Osteocyte (in vitro differentiated cells): ENCODE results near the gene DOCK2. TPM values are rescaled to one million over a fixed set of nuclear protein-coding genes. Genes with fewer than 3 reads are reported as not detected.

Experiments
- DNase-seq: peaks from one replicate; pipeline ENCODE4 v3.0.0; 2021; ENCODE audit warnings: mixed read lengths; ENCODE audit not compliant: unreplicated experiment; ENCODE audit errors: extremely low spot score
- H3K27ac Mint-ChIP-seq: one replicate; pipeline ENCODE4 v1.8.0; 2021; ENCODE audit warnings: mild to moderate bottlenecking, mixed read lengths; ENCODE audit not compliant: unreplicated experiment
- H3K27me3 Mint-ChIP-seq: one replicate; pipeline ENCODE4 v1.8.0; 2021; ENCODE audit warnings: mixed read lengths; ENCODE audit not compliant: unreplicated experiment
- H3K36me3 Mint-ChIP-seq: one replicate; pipeline ENCODE4 v1.8.0; 2021; ENCODE audit warnings: mixed read lengths; ENCODE audit not compliant: unreplicated experiment
- H3K4me1 Mint-ChIP-seq: one replicate; pipeline ENCODE4 v1.8.0; 2021; ENCODE audit warnings: mixed read lengths; ENCODE audit not compliant: unreplicated experiment
- H3K4me3 Mint-ChIP-seq: one replicate; pipeline ENCODE4 v1.8.0; 2021; ENCODE audit warnings: mild to moderate bottlenecking, moderate library complexity, mixed read lengths; ENCODE audit not compliant: unreplicated experiment
- H3K9me3 Mint-ChIP-seq: one replicate; pipeline ENCODE4 v1.8.0; 2021; ENCODE audit warnings: mixed read lengths; ENCODE audit not compliant: unreplicated experiment
- total RNA-seq: library from RNA; stranded (reverse); gene quantifications from 2 replicates; pipeline ENCODE4 v1.2.1, GENCODE V29; 2021
- TF ChIP-seq, protein P1 (sequence below): fragments of 200-600 bp; sonication (generic); IDR thresholded peaks from 2 replicates; pipeline ENCODE4 v1.5.0; 2021; ENCODE audit warnings: antibody characterized with exemption, mild to moderate bottlenecking, moderate library complexity

DOCK2 gene
- total RNA-seq, 1 donor from 2014 or later: 11.6 TPM

DNA sequence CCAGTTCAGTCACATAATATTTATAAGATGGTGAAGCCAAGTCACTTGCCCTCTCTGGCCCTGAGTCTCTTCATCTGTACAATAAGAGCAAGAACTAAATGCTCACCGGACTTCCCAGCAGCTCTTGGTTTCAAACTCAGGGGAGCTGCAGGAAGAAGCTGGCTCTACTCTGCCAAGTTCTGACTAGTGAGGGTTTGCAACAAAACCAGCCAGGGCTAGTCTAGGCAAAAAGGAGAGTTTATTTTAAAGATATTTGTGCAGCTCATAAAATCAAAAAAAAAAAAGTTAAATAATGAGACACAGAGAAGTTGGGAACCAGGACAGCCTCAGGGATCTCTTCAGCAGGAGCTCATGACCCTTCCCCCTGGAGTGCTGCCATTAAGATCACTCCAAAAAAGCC is 107.3 kb downstream of the DOCK2 start:
- no peak for DNase-seq
- TF ChIP-seq, protein P1, sequence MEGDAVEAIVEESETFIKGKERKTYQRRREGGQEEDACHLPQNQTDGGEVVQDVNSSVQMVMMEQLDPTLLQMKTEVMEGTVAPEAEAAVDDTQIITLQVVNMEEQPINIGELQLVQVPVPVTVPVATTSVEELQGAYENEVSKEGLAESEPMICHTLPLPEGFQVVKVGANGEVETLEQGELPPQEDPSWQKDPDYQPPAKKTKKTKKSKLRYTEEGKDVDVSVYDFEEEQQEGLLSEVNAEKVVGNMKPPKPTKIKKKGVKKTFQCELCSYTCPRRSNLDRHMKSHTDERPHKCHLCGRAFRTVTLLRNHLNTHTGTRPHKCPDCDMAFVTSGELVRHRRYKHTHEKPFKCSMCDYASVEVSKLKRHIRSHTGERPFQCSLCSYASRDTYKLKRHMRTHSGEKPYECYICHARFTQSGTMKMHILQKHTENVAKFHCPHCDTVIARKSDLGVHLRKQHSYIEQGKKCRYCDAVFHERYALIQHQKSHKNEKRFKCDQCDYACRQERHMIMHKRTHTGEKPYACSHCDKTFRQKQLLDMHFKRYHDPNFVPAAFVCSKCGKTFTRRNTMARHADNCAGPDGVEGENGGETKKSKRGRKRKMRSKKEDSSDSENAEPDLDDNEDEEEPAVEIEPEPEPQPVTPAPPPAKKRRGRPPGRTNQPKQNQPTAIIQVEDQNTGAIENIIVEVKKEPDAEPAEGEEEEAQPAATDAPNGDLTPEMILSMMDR: no peak
- peak overlapping the region; percentile 81 for H3K27ac Mint-ChIP-seq
- H3K4me1 Mint-ChIP-seq: peaks cover 48% of the 10 kb centered on the region
- H3K36me3 Mint-ChIP-seq: no peaks in the 10 kb centered on the region
- H3K4me3 Mint-ChIP-seq: no peak overlapping the region
- no peaks in the 10 kb centered on the region for H3K27me3 Mint-ChIP-seq
- H3K9me3 Mint-ChIP-seq: no peaks in the 10 kb centered on the region

DNA sequence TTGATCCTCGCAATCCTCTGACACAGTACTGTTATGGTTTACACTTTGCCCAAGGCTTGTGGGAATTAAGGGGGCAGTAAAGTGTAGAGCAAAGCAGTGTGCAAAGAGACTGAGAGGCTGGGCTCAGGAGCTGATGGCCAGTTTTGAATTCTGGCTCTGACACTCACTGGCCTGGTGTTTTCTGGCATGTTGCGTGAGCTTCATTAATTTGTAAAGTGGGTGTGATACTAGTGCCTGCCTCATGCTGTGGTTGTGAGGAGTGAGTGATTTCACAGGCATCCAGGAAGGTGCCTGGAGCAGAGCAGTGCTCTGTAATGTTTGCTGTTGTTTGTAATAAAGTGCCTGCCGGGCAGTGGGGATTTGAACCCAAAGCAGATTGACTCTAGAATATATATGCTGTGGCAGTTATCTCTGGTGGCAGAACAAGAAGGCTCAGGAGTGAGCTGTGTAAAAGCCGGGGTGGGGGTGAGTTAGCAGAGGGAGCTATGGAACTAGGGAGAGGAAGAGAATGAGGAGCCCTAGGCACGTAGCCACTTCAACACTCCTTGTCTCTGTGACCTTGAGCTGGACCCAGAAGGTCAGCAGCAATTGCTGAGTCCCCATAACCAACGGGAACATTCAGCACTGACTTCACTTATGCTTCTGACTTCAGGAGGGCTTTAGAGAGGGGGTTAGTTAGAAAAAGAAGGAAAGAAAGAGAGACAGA is 108.5 kb downstream of the DOCK2 start:
- Mint-ChIP-seq H3K4me1 (peaks cover 44% of the 10 kb centered on the region), H3K9me3 (no peaks in the 10 kb centered on the region), H3K36me3 (no peaks in the 10 kb centered on the region), H3K27me3 (no peaks in the 10 kb centered on the region), H3K4me3 (no peak overlapping the region), H3K27ac (peak overlapping the region; percentile 81)
- no peak for DNase-seq
- TF ChIP-seq, protein P1: no peak

DNA sequence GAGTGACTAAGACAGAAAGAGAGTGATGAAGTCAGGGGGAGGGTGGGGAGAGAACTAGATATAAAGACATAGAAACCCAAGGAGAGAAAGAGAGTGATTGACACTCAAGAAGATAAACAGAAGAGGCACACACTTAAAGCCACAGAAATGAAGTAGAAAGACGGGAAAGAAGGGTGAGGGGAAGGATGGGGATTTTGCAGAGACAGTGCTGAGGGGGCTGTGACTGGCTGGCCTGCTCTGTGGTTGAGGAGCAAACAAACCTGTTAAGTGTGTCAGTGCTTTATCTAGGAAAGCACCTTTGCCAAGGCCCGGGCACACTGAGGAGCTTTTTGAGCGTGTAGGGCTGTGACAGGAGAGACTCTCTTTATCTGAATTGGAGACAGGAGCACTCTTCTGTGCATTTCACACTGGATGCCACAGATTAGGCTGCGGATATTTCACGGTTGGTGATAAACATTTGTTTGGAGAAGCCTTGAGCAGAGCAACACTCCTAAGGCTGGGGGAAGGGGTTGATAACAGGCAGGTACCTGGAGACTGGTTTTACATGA is 109.1 kb downstream of the DOCK2 start:
- DNase-seq: no peak
- no peaks in the 10 kb centered on the region for H3K27me3 Mint-ChIP-seq

DNA sequence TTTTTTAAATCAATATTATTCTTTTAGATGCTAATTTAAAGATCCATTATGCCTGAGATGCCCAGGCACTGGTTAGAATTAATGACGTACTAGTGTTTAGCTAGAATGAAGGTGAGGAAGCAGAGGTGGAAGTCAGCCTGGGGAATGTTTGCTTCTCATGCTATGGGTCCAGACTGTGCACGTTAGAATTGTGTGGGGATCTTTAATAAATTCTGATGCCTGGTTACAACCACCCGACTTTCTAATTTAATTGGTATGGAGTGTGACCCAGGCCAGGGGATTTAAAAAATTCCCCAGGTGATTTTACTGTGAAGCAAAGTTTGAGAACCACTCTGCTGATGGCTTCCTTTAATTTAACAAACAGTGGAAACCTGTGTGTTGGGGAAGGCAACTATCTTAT is 111.1 kb downstream of the DOCK2 start:
- Mint-ChIP-seq H3K27me3 (no peaks in the 10 kb centered on the region), H3K4me3 (no peak overlapping the region), H3K9me3 (no peaks in the 10 kb centered on the region), H3K27ac (no peak overlapping the region), H3K4me1 (peaks cover 31% of the 10 kb centered on the region), H3K36me3 (peaks cover 2% of the 10 kb centered on the region)
- TF ChIP-seq, protein P1: no peak
- DNase-seq: no peak

More for the DNA sequence above, 109.1 kb downstream of the DOCK2 start:
- TF ChIP-seq, protein P1: no peak
- Mint-ChIP-seq H3K4me1 (peaks cover 43% of the 10 kb centered on the region), H3K9me3 (no peaks in the 10 kb centered on the region), H3K4me3 (no peak overlapping the region), H3K36me3 (peaks cover under 1% of the 10 kb centered on the region), H3K27ac (peak overlapping the region; percentile 81)

DNA sequence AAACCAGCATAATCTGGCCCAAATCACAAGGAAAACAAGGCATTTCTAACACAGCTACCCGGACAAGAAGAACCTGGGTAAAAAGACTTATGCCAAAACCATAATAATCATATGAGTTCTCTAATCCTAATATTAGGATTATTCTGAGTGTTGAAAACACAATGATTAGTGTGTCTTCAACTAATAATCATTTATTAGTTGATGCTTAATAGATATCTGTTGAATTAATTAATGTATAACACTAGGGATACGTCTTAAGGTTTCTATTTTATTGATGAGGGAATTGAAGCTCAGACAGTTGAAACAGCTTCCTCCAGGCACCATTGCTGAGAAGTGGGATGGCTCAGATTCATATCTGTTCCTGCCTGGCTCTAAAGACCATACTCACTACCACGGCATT is 112.2 kb downstream of the DOCK2 start:
- peaks cover 2% of the 10 kb centered on the region for H3K36me3 Mint-ChIP-seq
- peaks cover 25% of the 10 kb centered on the region for H3K4me1 Mint-ChIP-seq
- no peak overlapping the region for H3K27ac Mint-ChIP-seq
- no peaks in the 10 kb centered on the region for H3K27me3 Mint-ChIP-seq
- DNase-seq: no peak
- TF ChIP-seq, protein P1: no peak
- no peak overlapping the region for H3K4me3 Mint-ChIP-seq
- H3K9me3 Mint-ChIP-seq: no peaks in the 10 kb centered on the region
